ENCODE measurements around the gene ENHO. TPM values are rescaled to one million over a fixed set of nuclear protein-coding genes. Genes with fewer than 3 reads are reported as not detected.

The ENHO gene
- total RNA-seq, 4 donors from 2014 or later = not detected

GRCh38 chr9:34546102-34546833 is 23.5 kb upstream of the ENHO start:
- no peaks in the 10 kb centered on the region for H3K27me3 ChIP-seq
- TF ChIP-seq POLR2A (IDR thresholded peaks at IDR 0.05) (no peak), CTCF (IDR thresholded peaks at IDR 0.05) (no peak)
- H3K9me3 ChIP-seq = no peaks in the 10 kb centered on the region

GRCh38 chr9:34545497-34545896 is 22.7 kb upstream of the ENHO start:
- Histone ChIP-seq H3K27ac (no peak overlapping the region), H3K4me3 (replicated peaks in 1 of 3) (no peak overlapping the region), H3K27me3 (no peaks in the 10 kb centered on the region), H3K9me3 (no peaks in the 10 kb centered on the region), H3K36me3 (no peaks in the 10 kb centered on the region), H3K4me1 (no peaks in the 10 kb centered on the region)
- no peak for TF ChIP-seq POLR2A (IDR thresholded peaks at IDR 0.05)
- TF ChIP-seq CTCF (IDR thresholded peaks at IDR 0.05) = no peak
- no peak for DNase-seq
- 84 to 93% methylated on average over 6 of the region's 6 CpGs for WGBS, 2 donors
- intact Hi-C loops (cut with DNase I) = loop anchor here (5.0 kb wide), 1 partner anchor 47 kb away; no protein-coding TSS in a partner anchor

More at GRCh38 chr9:34546102-34546833, 23.5 kb upstream of the ENHO start:
- Histone ChIP-seq H3K27ac (no peak overlapping the region), H3K4me1 (no peaks in the 10 kb centered on the region), H3K36me3 (no peaks in the 10 kb centered on the region), H3K4me3 (replicated peaks in 1 of 3) (no peak overlapping the region)
- DNase-seq = no peak
- 81 to 82% methylated on average over 7 of the region's 7 CpGs for WGBS, 2 donors
- intact Hi-C loops (cut with DNase I) = loop anchor here (5.0 kb wide), 1 partner anchor 46 kb away; no protein-coding TSS in a partner anchor

GRCh38 chr9:34544035-34544434 is 21.2 kb upstream of the ENHO start:
- intact Hi-C loops (cut with DNase I) = no loop called here
- no peak for DNase-seq
- Histone ChIP-seq H3K36me3 (no peaks in the 10 kb centered on the region), H3K27me3 (no peaks in the 10 kb centered on the region), H3K4me1 (no peaks in the 10 kb centered on the region), H3K27ac (no peak overlapping the region), H3K4me3 (replicated peaks in 1 of 3) (no peak overlapping the region), H3K9me3 (no peaks in the 10 kb centered on the region)
- WGBS, 2 donors = 68 to 75% methylated on average over 5 of the region's 5 CpGs
- TF ChIP-seq POLR2A (IDR thresholded peaks at IDR 0.05) (no peak), CTCF (IDR thresholded peaks at IDR 0.05) (no peak)

- 81 to 83% methylated on average over 7 of the region's 7 CpGs for WGBS, 2 donors
- TF ChIP-seq CTCF (IDR thresholded peaks at IDR 0.05) (no peak), POLR2A (IDR thresholded peaks at IDR 0.05) (no peak)
Measured at GRCh38 chr9:34541540-34541939, 18.8 kb upstream of the ENHO start.

GRCh38 chr9:34540827-34541226 is 18.0 kb upstream of the ENHO start:
- H3K4me1 ChIP-seq = no peaks in the 10 kb centered on the region
- no peaks in the 10 kb centered on the region for H3K36me3 ChIP-seq
- no peaks in the 10 kb centered on the region for H3K9me3 ChIP-seq
- 74 to 81% methylated on average over 2 of the region's 2 CpGs for WGBS, 2 donors
- no peaks in the 10 kb centered on the region for H3K27me3 ChIP-seq
- intact Hi-C loops (cut with DNase I) = no loop called here
- H3K4me3 ChIP-seq (replicated peaks in 1 of 3) = no peak overlapping the region
- H3K27ac ChIP-seq = no peak overlapping the region
- no peak for DNase-seq
- no peak for TF ChIP-seq CTCF (IDR thresholded peaks at IDR 0.05)
- no peak for TF ChIP-seq POLR2A (IDR thresholded peaks at IDR 0.05)

More at GRCh38 chr9:34541540-34541939, 18.8 kb upstream of the ENHO start:
- Histone ChIP-seq H3K36me3 (no peaks in the 10 kb centered on the region), H3K9me3 (no peaks in the 10 kb centered on the region), H3K4me1 (no peaks in the 10 kb centered on the region), H3K27me3 (no peaks in the 10 kb centered on the region), H3K4me3 (replicated peaks in 1 of 3) (no peak overlapping the region), H3K27ac (no peak overlapping the region)
- intact Hi-C loops (cut with DNase I) = no loop called here
- DNase-seq = no peak

Measured in thyroid gland (tissue), 4 donors.